HEK293 (cell line): ENCODE measurements around the gene CRHBP.
"Not testable (repeated sequence)": the region's sequence is repeated elsewhere in the genome, so short reads cannot be mapped to it uniquely, and the experiment has no call there.

Source experiments
- CTCF ChIA-PET: fragments of 350-600 bp; formaldehyde crosslinking; extraction: SDS; loops from one replicate; lab custom pipeline; 2021; ENCODE audit warnings: antibody characterized with exemption; lab: Yijun Ruan, JAX
- POLR2A ChIA-PET: fragments of 300-600 bp; formaldehyde crosslinking; extraction: SDS; loops from one replicate; lab custom pipeline; 2020; ENCODE audit warnings: antibody characterized with exemption, inconsistent platforms; lab: Yijun Ruan, JAX
- H3K27ac ChIP-seq: fragments of 200-500 bp; sonication (Bioruptor generic); 2 replicates; pipeline ENCODE4 v1.5.1; 2014; ENCODE audit warnings: low read depth, low read length, control low read depth, inconsistent platforms; ENCODE audit errors: extremely low read depth
- H3K36me3 ChIP-seq, 2 experiments: fragments of 200-500 bp in 1 of 2; sonication (Bioruptor generic) in 1 of 2; 1 replicate in 1 of 2; 2 replicates in 1 of 2; pipeline ENCODE4 v1.5.1; 2014 to 2017; ENCODE audit warnings: inconsistent platforms in 2 of 2, low read length in 2 of 2; ENCODE audit not compliant: control insufficient read depth in 2 of 2, insufficient read depth in 1 of 2
- H3K4me1 ChIP-seq: fragments of 200-500 bp; sonication (Bioruptor generic); 2 replicates; pipeline ENCODE4 v1.5.1; 2014; ENCODE audit warnings: mild to moderate bottlenecking, low read length, inconsistent platforms; ENCODE audit not compliant: control insufficient read depth, insufficient read depth
- H3K4me3 ChIP-seq: 2 replicates; pipeline ENCODE4 v1.5.1; 2011; ENCODE audit warnings: low read depth, mild to moderate bottlenecking, control low read depth, low read length, moderate library complexity
- H3K9me3 ChIP-seq: fragments of 200-500 bp; sonication (Bioruptor generic); 2 replicates; pipeline ENCODE4 v1.5.1; 2014; ENCODE audit warnings: low read depth, low read length, inconsistent platforms; ENCODE audit not compliant: control insufficient read depth, insufficient read depth
- SCRT1 ChIP-seq: fragments of 450-650 bp; formaldehyde crosslinking; IDR thresholded peaks from 2 replicates; pipeline ENCODE4 v1.5.1; 2016; ENCODE audit warnings: missing biosample characterization, missing genetic modification characterization, borderline replicate concordance
- SP3 ChIP-seq: fragments of 450-650 bp; formaldehyde crosslinking; IDR thresholded peaks from 2 replicates; pipeline ENCODE4 v1.5.1; 2016; ENCODE audit warnings: missing biosample characterization, missing genetic modification characterization
- TCF7L2 ChIP-seq: IDR thresholded peaks from 2 replicates; pipeline ENCODE4 v1.6.1; 2011; ENCODE audit warnings: low read depth, mild to moderate bottlenecking, inconsistent platforms, low read length, moderate library complexity, borderline replicate concordance
- ZNF146 ChIP-seq: fragments of 450-650 bp; formaldehyde crosslinking; IDR thresholded peaks from 2 replicates; pipeline ENCODE4 v1.5.1; 2016; ENCODE audit warnings: missing biosample characterization, missing genetic modification characterization
- ZNF155 ChIP-seq: fragments of 450-650 bp; formaldehyde crosslinking; IDR thresholded peaks from 2 replicates; pipeline ENCODE4 v1.5.1; 2016; ENCODE audit warnings: missing biosample characterization, missing genetic modification characterization
- ZNF248 ChIP-seq: fragments of 450-650 bp; formaldehyde crosslinking; IDR thresholded peaks from 2 replicates; pipeline ENCODE4 v1.5.1; 2017; ENCODE audit warnings: missing biosample characterization, missing genetic modification characterization
- ZNF366 ChIP-seq: fragments of 450-650 bp; formaldehyde crosslinking; conservative IDR thresholded peaks from 2 replicates; pipeline ENCODE4 v1.5.1; 2016; ENCODE audit warnings: missing biosample characterization, missing genetic modification characterization
- ZNF549 ChIP-seq: fragments of 450-650 bp; IDR thresholded peaks from 2 replicates; pipeline ENCODE4 v1.5.1; 2018; ENCODE audit warnings: missing biosample characterization, missing genetic modification characterization, mild to moderate bottlenecking, inconsistent platforms, moderate library complexity
- ZNF571 ChIP-seq: fragments of 450-650 bp; formaldehyde crosslinking; IDR thresholded peaks from 2 replicates; pipeline ENCODE4 v1.5.0; 2017; ENCODE audit warnings: missing biosample characterization, missing genetic modification characterization
- ZNF623 ChIP-seq: fragments of 450-650 bp; formaldehyde crosslinking; IDR thresholded peaks from 2 replicates; pipeline ENCODE4 v1.5.1; 2016; ENCODE audit warnings: missing biosample characterization, missing genetic modification characterization
- ZNF629 ChIP-seq: fragments of 450-650 bp; formaldehyde crosslinking; IDR thresholded peaks from 2 replicates; pipeline ENCODE4 v1.5.1; 2017; ENCODE audit warnings: missing biosample characterization, missing genetic modification characterization
- ZNF660 ChIP-seq: fragments of 450-650 bp; IDR thresholded peaks from 2 replicates; pipeline ENCODE4 v1.5.1; 2018; ENCODE audit warnings: missing biosample characterization, mild to moderate bottlenecking, missing genetic modification characterization
- ZNF747 ChIP-seq: fragments of 450-650 bp; formaldehyde crosslinking; IDR thresholded peaks from 2 replicates; pipeline ENCODE4 v1.5.1; 2016; ENCODE audit warnings: missing biosample characterization, missing genetic modification characterization
- ZSCAN30 ChIP-seq: fragments of 450-650 bp; IDR thresholded peaks from 2 replicates; pipeline ENCODE4 v1.5.1; 2018; ENCODE audit warnings: missing biosample characterization, mild to moderate bottlenecking, missing genetic modification characterization, moderate library complexity
- TF ChIP-seq, protein P1 (sequence below): fragments of 450-650 bp; formaldehyde crosslinking; IDR thresholded peaks from 2 replicates; pipeline ENCODE4 v1.5.1; 2016; ENCODE audit warnings: missing biosample characterization, missing genetic modification characterization
- TF ChIP-seq, protein P2 (sequence below): fragments of 450-650 bp; IDR thresholded peaks from 2 replicates; pipeline ENCODE4 v1.5.1; 2018; ENCODE audit warnings: missing biosample characterization, missing genetic modification characterization
- TF ChIP-seq, protein P3 (sequence below): fragments of 450-650 bp; formaldehyde crosslinking; IDR thresholded peaks from 2 replicates; pipeline ENCODE4 v1.5.1; 2016; ENCODE audit warnings: missing biosample characterization, missing genetic modification characterization
- TF ChIP-seq, protein P4 (sequence below): fragments of 450-650 bp; formaldehyde crosslinking; IDR thresholded peaks from 2 replicates; pipeline ENCODE4 v1.5.1; 2016; ENCODE audit warnings: missing biosample characterization, missing genetic modification characterization, borderline replicate concordance
- TF ChIP-seq, protein P5 (sequence below): fragments of 450-650 bp; formaldehyde crosslinking; IDR thresholded peaks from 2 replicates; pipeline ENCODE4 v1.5.1; 2016; ENCODE audit warnings: missing biosample characterization, missing genetic modification characterization

The CRHBP gene

DNA sequence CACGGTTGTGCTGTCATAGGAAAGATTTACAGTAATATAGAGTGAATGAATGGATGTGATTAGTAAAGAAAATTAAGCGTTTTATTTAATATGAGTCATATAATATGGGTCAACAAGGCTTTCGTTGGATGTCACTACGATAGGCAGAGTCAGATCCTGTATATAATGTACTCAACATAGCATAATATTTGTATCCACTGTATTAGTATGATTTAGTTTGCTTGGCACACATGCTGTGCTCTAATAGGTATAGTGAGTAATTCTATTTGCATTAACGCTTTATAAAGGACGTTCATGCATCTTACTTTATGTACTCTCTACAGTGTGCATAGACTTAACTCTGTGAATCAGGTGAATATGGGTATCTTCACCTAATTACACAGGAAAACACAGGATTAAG lies 41.5 kb downstream of the CRHBP start:
- Histone ChIP-seq H3K9me3 (no peaks in the 10 kb centered on the region), H3K4me1 (no peaks in the 10 kb centered on the region), H3K27ac (no peak overlapping the region), H3K36me3 (no peaks in the 10 kb centered on the region), H3K4me3 (no peak overlapping the region)
- POLR2A ChIA-PET: interaction anchor here (0.6 kb wide), 1 partner anchor 37 kb away, joined by 8 read pairs; no protein-coding TSS in a partner anchor
- CTCF ChIA-PET: no interaction called here
- TF ChIP-seq SCRT1 (tag by site-specific recombination) (no peak), ZNF155 (tag by site-specific recombination) (no peak), ZNF366 (no peak), ZNF629 (no peak), ZSCAN30 (tag by site-specific recombination) (no peak)
- TF ChIP-seq, protein P1, sequence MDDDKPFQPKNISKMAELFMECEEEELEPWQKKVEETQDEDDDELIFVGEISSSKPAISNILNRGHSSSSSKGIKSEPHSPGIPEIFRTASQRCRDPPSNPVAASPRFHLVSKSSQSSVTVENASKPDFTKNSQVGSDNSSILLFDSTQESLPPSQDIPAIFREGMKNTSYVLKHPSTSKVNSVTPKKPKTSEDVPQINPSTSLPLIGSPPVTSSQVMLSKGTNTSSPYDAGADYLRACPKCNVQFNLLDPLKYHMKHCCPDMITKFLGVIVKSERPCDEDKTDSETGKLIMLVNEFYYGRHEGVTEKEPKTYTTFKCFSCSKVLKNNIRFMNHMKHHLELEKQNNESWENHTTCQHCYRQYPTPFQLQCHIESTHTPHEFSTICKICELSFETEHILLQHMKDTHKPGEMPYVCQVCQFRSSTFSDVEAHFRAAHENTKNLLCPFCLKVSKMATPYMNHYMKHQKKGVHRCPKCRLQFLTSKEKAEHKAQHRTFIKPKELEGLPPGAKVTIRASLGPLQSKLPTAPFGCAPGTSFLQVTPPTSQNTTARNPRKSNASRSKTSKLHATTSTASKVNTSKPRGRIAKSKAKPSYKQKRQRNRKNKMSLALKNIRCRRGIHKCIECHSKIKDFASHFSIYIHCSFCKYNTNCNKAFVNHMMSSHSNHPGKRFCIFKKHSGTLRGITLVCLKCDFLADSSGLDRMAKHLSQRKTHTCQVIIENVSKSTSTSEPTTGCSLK (tag by site-specific recombination): no peak

DNA sequence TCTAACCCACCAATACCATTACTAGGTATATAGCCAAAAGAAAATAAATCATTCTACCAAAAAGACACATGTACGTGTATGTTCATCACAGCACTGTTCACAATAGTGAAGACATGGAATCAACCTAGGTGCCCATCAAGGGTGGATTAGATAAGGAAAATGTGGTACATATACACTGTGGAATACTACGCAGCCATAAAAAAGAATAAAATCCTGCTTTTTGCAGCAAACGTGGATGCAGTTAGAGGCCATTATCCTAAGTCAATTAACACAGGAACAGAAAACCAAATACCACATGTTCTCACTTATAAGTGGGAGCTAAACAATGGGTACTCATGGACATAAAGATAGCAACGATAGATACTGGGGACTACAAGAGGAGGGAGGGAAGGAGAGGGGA lies 45.4 kb downstream of the CRHBP start:
- H3K4me1 ChIP-seq, POLR2A ChIA-PET, CTCF ChIA-PET, H3K27ac ChIP-seq, H3K36me3 ChIP-seq, H3K4me3 ChIP-seq, H3K9me3 ChIP-seq: not testable (repeated sequence)
- peak; percentile 82 for TF ChIP-seq ZNF146 (tag by site-specific recombination)

DNA sequence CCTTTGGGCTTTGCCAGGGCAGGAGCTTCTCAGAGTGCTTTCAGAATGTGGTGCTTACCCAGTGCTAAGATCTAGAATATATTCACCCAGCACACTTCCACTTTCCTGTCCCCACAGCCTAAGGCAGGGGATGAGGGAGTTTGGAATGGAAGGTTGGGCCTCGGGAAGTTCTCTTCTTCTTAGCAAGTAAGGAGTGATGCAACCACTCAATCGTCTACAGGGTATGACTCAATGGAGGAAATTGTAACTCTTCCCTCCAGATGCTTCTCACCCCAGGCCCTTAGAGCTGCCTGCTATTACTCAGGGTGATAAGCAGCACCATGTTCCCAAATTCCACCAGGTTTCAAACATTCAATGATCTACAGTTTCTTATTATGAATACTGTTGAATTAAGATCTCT lies 46.6 kb downstream of the CRHBP start:
- no peaks in the 10 kb centered on the region for H3K36me3 ChIP-seq
- TF ChIP-seq, protein P2, sequence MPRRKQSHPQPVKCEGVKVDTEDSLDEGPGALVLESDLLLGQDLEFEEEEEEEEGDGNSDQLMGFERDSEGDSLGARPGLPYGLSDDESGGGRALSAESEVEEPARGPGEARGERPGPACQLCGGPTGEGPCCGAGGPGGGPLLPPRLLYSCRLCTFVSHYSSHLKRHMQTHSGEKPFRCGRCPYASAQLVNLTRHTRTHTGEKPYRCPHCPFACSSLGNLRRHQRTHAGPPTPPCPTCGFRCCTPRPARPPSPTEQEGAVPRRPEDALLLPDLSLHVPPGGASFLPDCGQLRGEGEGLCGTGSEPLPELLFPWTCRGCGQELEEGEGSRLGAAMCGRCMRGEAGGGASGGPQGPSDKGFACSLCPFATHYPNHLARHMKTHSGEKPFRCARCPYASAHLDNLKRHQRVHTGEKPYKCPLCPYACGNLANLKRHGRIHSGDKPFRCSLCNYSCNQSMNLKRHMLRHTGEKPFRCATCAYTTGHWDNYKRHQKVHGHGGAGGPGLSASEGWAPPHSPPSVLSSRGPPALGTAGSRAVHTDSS: no peak
- no peaks in the 10 kb centered on the region for H3K4me1 ChIP-seq
- H3K4me3 ChIP-seq: no peak overlapping the region
- no peak overlapping the region for H3K27ac ChIP-seq
- ChIA-PET POLR2A (no interaction called here), CTCF (no interaction called here)
- no peaks in the 10 kb centered on the region for H3K9me3 ChIP-seq

DNA sequence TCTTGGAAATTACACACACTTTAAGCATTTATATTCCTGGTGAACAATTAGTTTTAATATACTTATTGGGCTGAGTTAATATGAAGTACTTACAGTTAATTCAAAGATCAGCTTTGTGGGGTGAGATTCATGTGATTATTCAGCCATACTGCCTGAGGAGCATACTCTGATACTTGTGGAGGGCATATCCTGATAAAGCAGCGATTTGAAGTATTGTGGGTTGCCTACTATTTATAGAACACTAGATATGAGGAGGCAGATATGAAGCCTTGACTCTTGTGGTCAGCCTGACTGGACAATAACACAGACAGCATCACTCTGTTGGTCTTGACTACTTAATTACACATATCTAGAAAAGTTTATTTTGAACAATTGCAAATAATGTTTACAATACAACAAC lies 50.4 kb downstream of the CRHBP start:
- H3K27ac ChIP-seq: no peak overlapping the region
- no peaks in the 10 kb centered on the region for H3K9me3 ChIP-seq
- H3K36me3 ChIP-seq: no peaks in the 10 kb centered on the region
- ChIA-PET CTCF (interaction anchor here (0.5 to 0.8 kb wide), 2 partner anchors 338 to 363 kb away, joined by 3 to 4 read pairs; no protein-coding TSS in a partner anchor), POLR2A (no interaction called here)
- no peak overlapping the region for H3K4me3 ChIP-seq
- H3K4me1 ChIP-seq: no peaks in the 10 kb centered on the region
- TF ChIP-seq ZNF571 (tag by site-specific recombination) (no peak), ZNF623 (tag by site-specific recombination) (no peak), ZNF549 (tag by site-specific recombination) (no peak), TCF7L2 (no peak), ZNF248 (tag by site-specific recombination) (no peak), SP3 (tag by site-specific recombination) (no peak), ZNF747 (tag by site-specific recombination) (no peak), ZNF660 (tag by site-specific recombination) (no peak)
- TF ChIP-seq, protein P3, sequence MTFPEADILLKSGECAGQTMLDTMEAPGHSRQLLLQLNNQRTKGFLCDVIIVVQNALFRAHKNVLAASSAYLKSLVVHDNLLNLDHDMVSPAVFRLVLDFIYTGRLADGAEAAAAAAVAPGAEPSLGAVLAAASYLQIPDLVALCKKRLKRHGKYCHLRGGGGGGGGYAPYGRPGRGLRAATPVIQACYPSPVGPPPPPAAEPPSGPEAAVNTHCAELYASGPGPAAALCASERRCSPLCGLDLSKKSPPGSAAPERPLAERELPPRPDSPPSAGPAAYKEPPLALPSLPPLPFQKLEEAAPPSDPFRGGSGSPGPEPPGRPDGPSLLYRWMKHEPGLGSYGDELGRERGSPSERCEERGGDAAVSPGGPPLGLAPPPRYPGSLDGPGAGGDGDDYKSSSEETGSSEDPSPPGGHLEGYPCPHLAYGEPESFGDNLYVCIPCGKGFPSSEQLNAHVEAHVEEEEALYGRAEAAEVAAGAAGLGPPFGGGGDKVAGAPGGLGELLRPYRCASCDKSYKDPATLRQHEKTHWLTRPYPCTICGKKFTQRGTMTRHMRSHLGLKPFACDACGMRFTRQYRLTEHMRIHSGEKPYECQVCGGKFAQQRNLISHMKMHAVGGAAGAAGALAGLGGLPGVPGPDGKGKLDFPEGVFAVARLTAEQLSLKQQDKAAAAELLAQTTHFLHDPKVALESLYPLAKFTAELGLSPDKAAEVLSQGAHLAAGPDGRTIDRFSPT: no peak
- TF ChIP-seq, protein P4, sequence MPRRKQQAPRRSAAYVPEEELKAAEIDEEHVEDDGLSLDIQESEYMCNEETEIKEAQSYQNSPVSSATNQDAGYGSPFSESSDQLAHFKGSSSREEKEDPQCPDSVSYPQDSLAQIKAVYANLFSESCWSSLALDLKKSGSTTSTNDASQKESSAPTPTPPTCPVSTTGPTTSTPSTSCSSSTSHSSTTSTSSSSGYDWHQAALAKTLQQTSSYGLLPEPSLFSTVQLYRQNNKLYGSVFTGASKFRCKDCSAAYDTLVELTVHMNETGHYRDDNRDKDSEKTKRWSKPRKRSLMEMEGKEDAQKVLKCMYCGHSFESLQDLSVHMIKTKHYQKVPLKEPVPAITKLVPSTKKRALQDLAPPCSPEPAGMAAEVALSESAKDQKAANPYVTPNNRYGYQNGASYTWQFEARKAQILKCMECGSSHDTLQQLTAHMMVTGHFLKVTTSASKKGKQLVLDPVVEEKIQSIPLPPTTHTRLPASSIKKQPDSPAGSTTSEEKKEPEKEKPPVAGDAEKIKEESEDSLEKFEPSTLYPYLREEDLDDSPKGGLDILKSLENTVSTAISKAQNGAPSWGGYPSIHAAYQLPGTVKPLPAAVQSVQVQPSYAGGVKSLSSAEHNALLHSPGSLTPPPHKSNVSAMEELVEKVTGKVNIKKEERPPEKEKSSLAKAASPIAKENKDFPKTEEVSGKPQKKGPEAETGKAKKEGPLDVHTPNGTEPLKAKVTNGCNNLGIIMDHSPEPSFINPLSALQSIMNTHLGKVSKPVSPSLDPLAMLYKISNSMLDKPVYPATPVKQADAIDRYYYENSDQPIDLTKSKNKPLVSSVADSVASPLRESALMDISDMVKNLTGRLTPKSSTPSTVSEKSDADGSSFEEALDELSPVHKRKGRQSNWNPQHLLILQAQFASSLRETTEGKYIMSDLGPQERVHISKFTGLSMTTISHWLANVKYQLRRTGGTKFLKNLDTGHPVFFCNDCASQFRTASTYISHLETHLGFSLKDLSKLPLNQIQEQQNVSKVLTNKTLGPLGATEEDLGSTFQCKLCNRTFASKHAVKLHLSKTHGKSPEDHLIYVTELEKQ (tag by site-specific recombination): no peak
- TF ChIP-seq, protein P5, sequence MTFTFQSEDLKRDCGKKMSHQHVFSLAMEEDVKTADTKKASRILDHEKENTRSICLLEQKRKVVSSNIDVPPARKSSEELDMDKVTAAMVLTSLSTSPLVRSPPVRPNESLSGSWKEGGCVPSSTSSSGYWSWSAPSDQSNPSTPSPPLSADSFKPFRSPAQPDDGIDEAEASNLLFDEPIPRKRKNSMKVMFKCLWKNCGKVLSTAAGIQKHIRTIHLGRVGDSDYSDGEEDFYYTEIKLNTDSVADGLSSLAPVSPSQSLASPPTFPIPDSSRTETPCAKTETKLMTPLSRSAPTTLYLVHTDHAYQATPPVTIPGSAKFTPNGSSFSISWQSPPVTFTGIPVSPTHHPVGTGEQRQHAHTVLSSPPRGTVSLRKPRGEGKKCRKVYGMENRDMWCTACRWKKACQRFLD (tag by site-specific recombination): no peak
